Stimulated activated CD4-positive, alpha-beta T cell treated with anti-CD3 and anti-CD28 coated beads, Interleukin-15, amount 100 ng/mL, for 24 hours (primary cell): Measurements from ENCODE around the gene TAC4.

Experiments
- DNase-seq: peaks from one replicate; pipeline ENCODE4 v3.0.0-alpha.2; 2020

TAC4 gene

DNA sequence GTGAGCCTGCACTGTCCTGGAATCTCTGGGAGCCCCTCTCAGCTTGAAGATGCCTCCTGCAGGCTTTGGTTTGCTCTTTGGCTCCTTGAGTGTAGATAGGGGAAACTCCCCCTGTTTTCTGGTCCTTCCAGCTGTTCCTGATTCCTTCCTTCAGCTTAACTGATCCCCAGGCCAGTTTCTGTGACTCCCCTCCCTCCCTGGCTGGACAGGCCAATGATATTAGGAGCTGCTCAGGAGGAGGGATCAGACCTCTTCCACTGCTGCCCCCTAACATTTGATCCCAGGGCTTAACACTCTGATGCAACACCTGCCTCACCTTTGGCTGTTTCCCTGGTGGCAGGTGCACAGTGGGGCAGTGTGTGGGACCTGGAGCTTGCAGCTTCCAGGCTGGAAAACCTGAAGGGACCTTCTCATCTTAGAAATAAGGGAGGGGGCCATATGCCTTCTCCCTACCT lies at the start of gene TAC4:
TSS of gene TAC4 (minus strand) at position 51 of the 455 bp plus-strand sequence. CDS start 52 bp downstream, outside the sequence.
- DNase-seq, result no peak

DNA sequence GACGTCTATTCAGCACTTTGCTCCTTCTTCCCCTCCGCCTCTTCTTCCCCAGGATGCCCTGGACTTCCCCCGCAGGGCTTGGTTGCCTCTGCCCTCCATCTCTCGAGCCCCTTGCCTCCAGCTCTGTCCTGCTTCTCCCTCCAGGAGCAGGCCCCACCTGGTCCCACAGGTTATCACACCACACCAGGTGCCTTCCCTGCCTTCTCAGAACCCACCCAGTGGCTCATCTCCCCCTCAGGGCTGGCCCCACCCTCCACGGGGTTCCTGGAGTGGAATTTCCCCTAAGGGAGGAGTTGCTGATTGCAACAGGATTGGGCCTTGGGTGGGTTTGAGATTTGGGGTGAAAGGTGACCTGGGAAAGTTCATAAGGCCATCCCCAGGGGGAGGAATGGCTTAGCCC lies 49.0 kb upstream of the TAC4 start:
- DNase-seq, result no peak

- DNase-seq, result no peak
Measured at GRCh38 chr17:49896222-49896621, 48.4 kb upstream of the TAC4 start.

DNA sequence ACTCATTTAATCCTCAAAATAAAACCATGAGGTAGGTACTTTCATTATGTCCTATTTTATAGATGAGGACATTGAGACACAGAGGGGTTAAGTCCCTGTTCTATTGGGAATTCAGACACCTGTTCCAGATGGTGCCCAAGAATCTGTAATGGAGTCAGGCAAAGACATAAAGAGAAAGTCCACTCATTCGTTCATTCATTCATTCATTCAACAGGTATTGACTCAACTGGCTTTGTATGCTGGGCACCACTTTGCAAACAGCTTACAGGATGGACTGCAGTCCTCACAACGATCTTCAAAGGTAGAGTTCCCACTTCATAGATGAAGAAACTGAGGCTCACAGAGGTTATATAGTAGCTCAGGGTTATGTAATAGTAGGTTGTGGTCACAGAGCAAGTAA lies 47.9 kb upstream of the TAC4 start:
- DNase-seq, result no peak

- DNase-seq, result no peak
Measured at GRCh38 chr17:49894761-49895160, 46.9 kb upstream of the TAC4 start.

DNA sequence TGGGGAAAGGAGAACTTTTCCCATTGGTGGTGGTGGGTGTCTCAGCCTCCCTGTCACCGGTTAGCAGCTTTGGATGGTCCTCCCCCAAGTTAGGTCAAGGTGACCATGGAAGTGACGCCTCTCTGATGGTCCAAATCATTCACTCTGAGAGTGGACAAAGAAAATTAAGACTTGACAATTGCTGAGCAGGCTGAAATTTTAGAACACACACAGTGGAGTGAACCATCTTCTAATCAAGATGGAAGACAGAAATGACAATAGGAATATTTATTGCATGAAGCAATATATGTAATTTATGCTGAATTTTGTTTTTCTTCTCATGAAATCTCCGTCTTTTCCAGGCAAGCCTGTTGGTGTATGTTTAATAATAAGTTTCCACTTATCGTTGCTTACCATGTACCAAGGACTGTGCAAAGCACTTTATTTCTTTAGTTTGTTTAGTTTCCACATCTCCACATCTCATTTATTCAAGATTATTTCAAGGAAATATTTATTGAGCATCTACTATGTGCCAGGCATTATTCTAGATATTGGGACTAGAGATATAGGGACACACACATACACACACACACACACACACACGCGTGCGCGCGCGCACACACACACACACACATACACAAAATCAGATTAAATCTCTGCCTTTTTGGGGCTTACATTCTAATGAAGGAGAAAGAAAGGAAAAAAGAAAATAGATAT lies 44.0 kb upstream of the TAC4 start:
- no peak for DNase-seq

GRCh38 chr17:49891271-49891670 lies 43.4 kb upstream of the TAC4 start:
- no peak for DNase-seq

DNA sequence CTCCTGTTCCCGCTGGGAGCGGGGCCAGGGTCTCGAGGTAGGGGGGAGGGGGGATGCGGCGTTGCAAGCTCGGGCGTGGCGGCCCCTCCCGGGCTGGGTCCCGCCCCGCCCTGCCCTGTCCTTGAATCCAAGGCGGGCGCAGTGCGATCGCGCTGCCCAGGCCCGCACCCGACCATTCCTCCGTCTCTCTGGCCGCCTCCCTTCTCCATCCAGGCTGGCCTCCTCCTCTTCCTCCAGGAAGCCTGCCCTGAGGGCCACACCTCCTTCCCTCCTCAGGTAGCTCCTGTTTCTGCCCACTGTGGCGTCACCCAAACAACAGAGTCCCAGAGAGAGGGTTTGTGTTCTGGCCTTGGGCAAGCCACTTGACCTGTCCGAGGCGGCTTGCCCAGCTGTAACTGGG lies 43.0 kb upstream of the TAC4 start:
- no peak for DNase-seq

DNA sequence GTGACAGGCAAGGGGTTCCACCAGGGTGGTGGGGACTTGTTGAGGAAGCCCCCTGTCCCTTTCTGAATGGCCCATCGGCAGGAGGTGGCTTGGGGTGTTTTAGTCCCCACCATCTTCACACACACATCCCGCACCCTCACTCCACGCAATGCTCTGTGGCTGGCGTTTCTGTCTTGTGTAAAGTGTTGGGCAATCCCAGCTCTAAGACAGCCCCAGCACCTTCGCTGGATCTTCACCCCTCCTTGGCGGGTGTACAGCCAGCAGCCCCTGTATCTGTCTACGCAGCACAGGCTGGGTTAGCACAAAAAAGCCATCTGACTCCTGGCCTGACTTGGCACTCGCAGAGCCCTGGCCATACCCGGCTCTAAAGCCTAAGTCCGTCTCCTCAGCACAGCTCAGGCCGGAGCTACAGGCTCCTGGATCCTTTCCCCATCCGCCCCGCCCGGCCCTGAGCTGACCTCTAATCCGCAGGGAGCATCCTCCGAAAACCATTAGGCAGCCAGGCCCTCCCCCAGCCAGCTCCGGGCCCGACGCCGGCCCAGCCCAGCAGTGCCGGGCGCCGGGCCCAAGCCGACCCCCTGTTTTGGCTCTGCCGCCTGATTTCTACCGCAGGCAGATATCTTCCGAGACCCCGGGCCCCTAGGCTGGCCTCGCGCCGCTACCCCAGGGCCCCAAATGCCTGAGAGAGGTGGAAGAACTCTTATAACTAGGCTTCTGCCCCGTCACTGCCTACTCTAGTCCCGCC lies 42.4 kb upstream of the TAC4 start:
- DNase-seq, result no peak

- DNase-seq, result no peak
Measured at GRCh38 chr17:49889500-49889899, 41.6 kb upstream of the TAC4 start.

DNA sequence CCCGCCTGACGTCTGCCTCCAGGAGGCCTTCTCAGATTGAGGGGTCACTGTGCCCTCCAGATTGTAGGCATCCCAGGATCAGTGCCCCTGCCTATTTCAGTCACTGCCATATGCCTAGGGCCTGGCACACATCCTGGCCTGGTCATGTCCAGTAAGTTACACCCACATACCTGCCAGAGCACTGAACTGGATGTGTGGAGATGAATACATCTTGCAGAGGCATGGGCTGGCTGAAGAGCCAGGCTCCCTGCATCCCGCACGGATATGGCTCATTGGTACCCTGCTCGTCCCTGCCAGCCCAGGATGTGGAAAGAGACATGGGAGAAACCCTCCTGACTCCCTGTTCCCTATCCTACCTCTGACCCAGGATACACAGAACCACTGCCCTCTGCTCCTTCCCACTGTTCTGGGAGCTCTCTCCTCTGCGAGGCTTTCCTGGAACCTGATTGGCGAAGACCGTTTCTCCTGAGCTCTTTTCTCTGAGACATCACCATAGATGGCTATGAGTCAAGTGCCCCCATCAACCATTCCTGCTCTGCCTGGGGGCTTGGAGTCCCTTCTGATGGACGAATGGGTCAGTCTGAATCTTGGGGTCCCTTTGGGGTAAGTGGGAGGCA lies 40.0 kb upstream of the TAC4 start:
- DNase-seq, result no peak

DNA sequence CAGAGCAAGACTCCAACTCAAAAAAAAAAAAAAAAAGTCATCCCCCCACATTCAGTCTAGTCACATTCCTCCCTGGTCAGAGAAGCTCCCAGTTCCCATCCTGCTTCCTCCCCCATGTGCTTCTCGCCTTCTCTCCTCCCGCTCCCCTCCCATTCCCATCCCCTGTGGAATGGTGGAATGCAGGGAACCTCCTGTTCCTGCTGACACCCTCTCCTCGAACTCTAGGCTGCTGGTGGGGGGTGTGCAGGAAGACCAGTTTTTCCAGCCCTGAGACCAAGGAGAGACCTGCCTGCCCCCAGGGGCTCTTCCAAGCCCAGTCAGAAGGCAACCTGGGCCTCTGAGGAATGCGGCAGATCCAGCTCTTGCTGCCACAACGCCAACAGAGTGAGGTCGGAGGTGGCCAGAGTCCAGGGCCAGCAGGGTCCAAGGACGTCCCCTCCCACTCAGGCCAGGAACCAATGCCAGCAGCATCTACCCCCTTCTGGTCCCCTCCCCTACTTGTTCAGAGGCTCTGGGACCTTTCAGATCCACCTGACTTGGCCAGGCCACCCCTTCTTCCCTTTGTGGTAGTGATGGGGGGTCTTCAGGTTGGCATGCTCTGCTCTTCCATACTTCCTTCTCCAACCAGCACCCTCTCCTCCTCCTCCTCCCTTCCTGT lies 39.3 kb upstream of the TAC4 start:
- DNase-seq, result no peak

DNA sequence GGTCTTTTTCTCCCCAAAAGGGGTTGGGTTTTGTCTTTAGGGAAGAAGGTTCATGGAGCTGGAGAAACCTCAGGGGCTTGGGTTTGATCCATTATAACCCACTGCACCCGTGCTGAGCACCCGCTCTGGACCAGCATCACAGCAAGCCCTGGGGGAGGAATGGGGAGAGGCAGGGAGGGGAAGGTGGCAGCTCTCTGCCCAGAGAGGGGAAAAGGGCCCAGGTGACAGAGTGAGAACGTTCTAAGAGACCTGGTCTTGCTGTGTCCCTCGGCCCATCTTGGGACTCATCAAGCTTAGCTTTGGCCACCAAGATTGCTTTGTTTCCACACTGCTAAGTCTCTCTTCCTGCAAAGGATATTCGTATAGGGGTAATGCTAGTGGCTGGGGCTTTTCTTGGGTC lies 38.2 kb upstream of the TAC4 start:
- no peak for DNase-seq

GRCh38 chr17:49882434-49882833 lies 34.6 kb upstream of the TAC4 start:
- DNase-seq, result no peak

- no peak for DNase-seq
Measured at GRCh38 chr17:49881054-49881402, 33.2 kb upstream of the TAC4 start.

GRCh38 chr17:49880291-49881053 lies 32.6 kb upstream of the TAC4 start:
- peak; percentile 84 for DNase-seq

DNA sequence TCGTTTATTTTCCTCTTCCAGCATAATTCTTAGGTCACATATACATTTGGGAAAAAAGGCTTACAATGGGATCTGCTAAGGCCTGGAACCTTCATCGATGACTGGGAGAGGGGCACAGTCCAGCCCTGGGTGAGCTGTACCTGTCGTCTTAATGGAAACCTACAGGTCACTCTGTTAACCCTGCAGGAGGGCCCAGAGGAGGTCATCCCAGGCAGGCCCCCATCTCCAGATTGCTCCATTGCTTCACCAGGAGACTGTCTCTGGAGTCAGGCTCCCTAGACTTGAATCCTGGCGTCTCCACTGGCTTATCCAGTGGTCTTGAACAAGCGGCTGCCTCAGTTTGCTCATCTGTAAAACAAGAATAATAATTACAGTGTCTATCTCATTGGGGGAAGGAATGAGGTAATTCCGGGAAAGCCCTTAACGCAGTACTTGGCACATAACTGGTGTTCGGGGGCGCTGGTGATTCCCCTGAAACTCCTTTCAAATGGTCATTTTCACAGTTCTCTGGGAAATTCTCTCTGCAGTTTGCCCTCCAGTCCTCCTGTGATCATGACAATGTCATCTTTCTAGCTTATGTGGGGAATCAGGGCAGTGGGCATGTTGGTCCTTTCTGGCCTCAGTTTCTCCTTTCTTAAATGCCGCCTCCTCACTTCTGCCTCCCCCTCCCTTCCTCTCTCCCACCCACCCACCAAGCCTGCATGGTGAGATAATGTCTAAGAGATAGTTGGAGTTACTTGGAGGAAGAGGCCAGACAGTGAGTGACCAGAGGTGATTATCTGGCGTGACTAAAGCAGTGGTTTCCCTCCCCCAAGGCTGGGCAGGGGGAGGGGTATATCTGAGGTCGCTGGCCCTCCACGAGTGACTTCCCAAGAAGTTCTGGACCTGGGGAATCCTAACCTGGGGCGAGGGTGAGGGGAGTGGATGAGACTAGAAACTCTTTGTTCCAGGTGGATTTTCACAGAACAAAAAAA lies 31.3 kb upstream of the TAC4 start:
- DNase-seq, result no peak

DNA sequence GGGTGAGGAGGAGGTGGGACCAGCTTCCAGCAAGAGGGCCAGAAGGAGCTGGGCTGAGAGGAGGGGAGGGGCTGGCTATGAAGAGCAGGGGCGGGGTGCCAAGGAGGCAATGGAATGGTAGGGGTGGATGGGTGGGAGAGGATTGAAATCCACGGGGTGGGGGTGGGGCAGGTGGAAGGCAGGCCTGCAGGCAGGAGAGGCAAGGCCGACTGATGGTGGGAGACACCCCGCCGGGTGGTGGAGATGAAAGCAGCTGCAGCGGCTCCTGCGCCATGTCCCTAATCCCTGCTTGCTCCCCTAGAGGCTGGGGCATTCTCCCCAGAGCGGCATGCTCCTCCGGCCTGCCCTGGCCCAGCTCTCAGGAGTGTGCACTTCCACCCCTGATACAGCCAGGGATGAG lies 27.8 kb upstream of the TAC4 start:
- DNase-seq, result no peak

GRCh38 chr17:49874911-49875310 lies 27.0 kb upstream of the TAC4 start:
- DNase-seq, result no peak

- no peak for DNase-seq
Measured at GRCh38 chr17:49873926-49874325, 26.1 kb upstream of the TAC4 start.

GRCh38 chr17:49873466-49873865 lies 25.6 kb upstream of the TAC4 start:
- no peak for DNase-seq
